Right atrium auricular region (tissue), 2 donors: ENCODE measurements around the gene ISL2. TPM values are rescaled to one million over a fixed set of nuclear protein-coding genes. Genes with fewer than 3 reads are reported as not detected.

Experiments
- DNase-seq: peaks from one replicate; pipeline ENCODE4 v3.0.0-alpha.2; 2019; ENCODE audit warnings: low spot score
- H3K27ac ChIP-seq, 2 donors: fragments of 200-600 bp; sonication (generic); 1 replicate in 1 of 2; 2 replicates in 1 of 2; pipeline ENCODE4 v1.5.1; 2016 to 2019
- H3K27me3 ChIP-seq, 2 donors: fragments of 200-600 bp; sonication (generic); one replicate each; pipeline versions ENCODE4 v1.5.1 to v1.6.0; 2017 to 2019
- H3K36me3 ChIP-seq: fragments of 200-600 bp; sonication (generic); one replicate; pipeline ENCODE4 v1.5.1; 2016
- H3K4me1 ChIP-seq, 2 donors: fragments of 200-600 bp; sonication (generic); one replicate each; pipeline versions ENCODE4 v1.5.1 to v1.6.0; 2017 to 2019
- H3K4me3 ChIP-seq, 2 donors: fragments of 200-600 bp; sonication (generic); 1 replicate in 1 of 2; 2 replicates in 1 of 2; pipeline ENCODE4 v1.5.1; 2017 to 2019; ENCODE audit warnings: mild to moderate bottlenecking in 1 of 2, moderate library complexity in 1 of 2
- H3K9me3 ChIP-seq, 2 donors: fragments of 200-600 bp; sonication (generic); one replicate each; pipeline ENCODE4 v1.5.1; 2019
- total RNA-seq, 2 donors: library from RNA; depleted of rRNA; stranded (reverse); fragments of >200 nt; gene quantifications; one replicate each; pipeline ENCODE4 v1.1.0, GENCODE V29; 2016
- TF ChIP-seq, protein P1 (sequence below), 2 donors: fragments of 200-600 bp; sonication (generic); IDR thresholded peaks; one replicate each; pipeline ENCODE4 v1.5.1; 2019; ENCODE audit warnings: antibody characterized with exemption in 2 of 2

Gene ISL2
- total RNA-seq, 2 donors from 2014 or later: not detected

DNA sequence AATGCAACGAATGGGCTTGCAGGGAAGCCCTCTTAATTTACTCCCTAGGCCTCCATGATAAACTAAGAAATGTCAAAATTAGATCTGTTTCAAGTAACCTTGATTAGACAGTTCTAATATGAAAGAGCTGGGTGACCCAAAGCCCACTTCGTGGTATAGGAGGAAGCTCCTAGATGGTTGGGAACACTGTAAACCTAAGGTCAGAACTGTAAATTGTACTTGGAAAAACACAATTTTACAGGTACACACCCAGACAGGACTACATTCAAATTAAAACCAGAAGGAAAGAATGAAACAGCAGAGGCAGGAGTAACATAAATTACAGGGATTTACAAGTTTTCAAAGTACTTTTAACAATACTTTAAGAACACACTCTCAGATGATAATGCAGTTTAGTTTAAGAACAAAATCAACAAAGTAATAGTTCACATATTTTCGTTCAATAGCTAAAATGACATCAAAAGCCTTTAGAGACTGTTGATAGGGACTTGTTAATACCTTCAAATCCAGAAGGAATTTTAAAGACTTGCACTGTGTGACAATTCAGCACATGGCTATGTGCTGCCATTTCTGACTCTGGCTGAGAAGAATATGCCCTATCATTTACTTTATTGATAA, 18.4 kb downstream of the ISL2 start:
- Histone ChIP-seq H3K9me3 (no peaks in the 10 kb centered on the region), H3K36me3 (no peaks in the 10 kb centered on the region), H3K27me3 (no peaks in the 10 kb centered on the region), H3K27ac (no peak overlapping the region), H3K4me1 (no peaks in the 10 kb centered on the region), H3K4me3 (no peak overlapping the region)
- TF ChIP-seq, protein P1, sequence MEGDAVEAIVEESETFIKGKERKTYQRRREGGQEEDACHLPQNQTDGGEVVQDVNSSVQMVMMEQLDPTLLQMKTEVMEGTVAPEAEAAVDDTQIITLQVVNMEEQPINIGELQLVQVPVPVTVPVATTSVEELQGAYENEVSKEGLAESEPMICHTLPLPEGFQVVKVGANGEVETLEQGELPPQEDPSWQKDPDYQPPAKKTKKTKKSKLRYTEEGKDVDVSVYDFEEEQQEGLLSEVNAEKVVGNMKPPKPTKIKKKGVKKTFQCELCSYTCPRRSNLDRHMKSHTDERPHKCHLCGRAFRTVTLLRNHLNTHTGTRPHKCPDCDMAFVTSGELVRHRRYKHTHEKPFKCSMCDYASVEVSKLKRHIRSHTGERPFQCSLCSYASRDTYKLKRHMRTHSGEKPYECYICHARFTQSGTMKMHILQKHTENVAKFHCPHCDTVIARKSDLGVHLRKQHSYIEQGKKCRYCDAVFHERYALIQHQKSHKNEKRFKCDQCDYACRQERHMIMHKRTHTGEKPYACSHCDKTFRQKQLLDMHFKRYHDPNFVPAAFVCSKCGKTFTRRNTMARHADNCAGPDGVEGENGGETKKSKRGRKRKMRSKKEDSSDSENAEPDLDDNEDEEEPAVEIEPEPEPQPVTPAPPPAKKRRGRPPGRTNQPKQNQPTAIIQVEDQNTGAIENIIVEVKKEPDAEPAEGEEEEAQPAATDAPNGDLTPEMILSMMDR (IDR thresholded peaks at IDR 0.05): no peak
- DNase-seq: no peak

GRCh38 chr15:76358453-76358852, 21.9 kb downstream of the ISL2 start:
- H3K4me3 ChIP-seq: no peak overlapping the region
- H3K27ac ChIP-seq: no peak overlapping the region
- TF ChIP-seq, protein P1 (IDR thresholded peaks at IDR 0.05): no peak
- no peaks in the 10 kb centered on the region for H3K36me3 ChIP-seq
- H3K4me1 ChIP-seq: no peaks in the 10 kb centered on the region
- H3K27me3 ChIP-seq: no peaks in the 10 kb centered on the region
- no peak for DNase-seq
- H3K9me3 ChIP-seq: no peaks in the 10 kb centered on the region

GRCh38 chr15:76359152-76359551, 22.6 kb downstream of the ISL2 start:
- Histone ChIP-seq H3K27ac (no peak overlapping the region), H3K4me3 (no peak overlapping the region), H3K36me3 (no peaks in the 10 kb centered on the region), H3K4me1 (no peaks in the 10 kb centered on the region), H3K27me3 (no peaks in the 10 kb centered on the region), H3K9me3 (no peaks in the 10 kb centered on the region)
- DNase-seq: no peak
- TF ChIP-seq, protein P1 (IDR thresholded peaks at IDR 0.05): no peak

DNA sequence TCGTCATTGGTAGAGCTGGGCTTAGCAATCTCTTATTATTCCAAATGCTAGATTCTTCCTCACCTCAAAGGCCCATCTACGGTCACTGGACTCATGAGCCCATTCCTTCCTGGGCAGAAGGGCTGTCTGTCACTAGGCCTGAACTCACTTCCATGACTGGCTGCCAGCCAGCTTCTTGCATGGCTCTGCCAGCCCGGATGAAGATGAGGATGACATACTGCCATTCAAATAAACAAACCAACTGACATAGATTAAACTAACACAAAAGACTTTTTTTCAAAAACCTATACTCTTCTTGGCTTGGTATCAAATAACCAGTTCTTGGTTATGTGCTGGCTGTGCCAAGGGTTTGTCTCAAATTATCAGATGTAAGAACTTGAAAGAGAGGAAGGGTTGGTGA, 23.8 kb downstream of the ISL2 start:
- Histone ChIP-seq H3K27ac (no peak overlapping the region), H3K4me1 (no peaks in the 10 kb centered on the region), H3K4me3 (no peak overlapping the region), H3K36me3 (no peaks in the 10 kb centered on the region), H3K9me3 (no peaks in the 10 kb centered on the region), H3K27me3 (no peaks in the 10 kb centered on the region)
- TF ChIP-seq, protein P1 (IDR thresholded peaks at IDR 0.05): no peak
- no peak for DNase-seq

DNA sequence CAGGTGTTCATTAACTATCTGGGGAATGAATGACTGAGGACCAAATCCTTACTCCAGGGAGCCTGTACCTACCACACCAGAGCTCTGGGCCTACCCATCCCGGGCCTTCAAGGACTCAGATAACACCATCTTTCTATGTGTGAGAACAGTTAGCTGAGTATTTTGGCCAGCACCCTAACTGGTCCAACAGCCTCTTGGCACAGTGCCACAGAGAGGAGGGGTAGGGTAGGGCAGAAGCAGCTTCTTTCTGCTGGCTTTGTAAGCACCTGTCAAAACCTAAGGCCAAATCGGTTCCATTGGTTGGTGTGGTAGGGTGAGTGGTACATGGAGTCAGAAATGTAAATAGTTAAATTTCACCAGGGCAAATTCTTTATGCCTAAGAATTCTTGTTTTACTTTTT, 26.7 kb downstream of the ISL2 start:
- Histone ChIP-seq H3K4me3 (no peak overlapping the region), H3K9me3 (no peaks in the 10 kb centered on the region), H3K36me3 (no peaks in the 10 kb centered on the region), H3K27me3 (no peaks in the 10 kb centered on the region), H3K4me1 (peaks cover 0 to 6% of the 10 kb centered on the region in 2 donors), H3K27ac (no peak overlapping the region)
- TF ChIP-seq, protein P1 (IDR thresholded peaks at IDR 0.05): no peak
- no peak for DNase-seq

DNA sequence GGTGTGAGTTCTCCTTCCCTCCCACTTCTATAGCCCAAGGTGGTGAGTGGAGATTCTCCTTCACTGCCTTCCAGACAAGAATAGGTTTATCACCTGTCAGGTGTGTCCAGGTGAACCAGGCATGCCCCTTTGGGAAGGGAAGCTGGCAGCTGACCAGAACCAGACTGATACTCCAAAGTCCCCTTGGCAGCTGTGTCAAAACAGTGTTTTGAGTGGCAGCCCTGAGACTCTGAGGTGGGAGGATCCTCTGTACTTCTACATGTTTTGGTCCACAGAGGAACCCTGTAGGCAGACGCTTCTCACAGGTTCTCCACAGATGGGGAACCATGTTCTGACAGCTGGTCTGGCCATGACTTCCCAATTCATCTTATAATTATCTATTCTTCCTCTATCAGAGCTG, 30.1 kb downstream of the ISL2 start:
- Histone ChIP-seq H3K4me1 (peaks cover 0 to 6% of the 10 kb centered on the region in 2 donors), H3K27me3 (no peaks in the 10 kb centered on the region), H3K9me3 (no peaks in the 10 kb centered on the region), H3K27ac (no peak overlapping the region), H3K36me3 (no peaks in the 10 kb centered on the region), H3K4me3 (no peak overlapping the region)
- DNase-seq: no peak
- TF ChIP-seq, protein P1 (IDR thresholded peaks at IDR 0.05): no peak
